ENCODE measurements around the gene CYTH1. TPM values are rescaled to one million over a fixed set of nuclear protein-coding genes. Genes with fewer than 3 reads are reported as not detected.

CYTH1 gene
- total and polyA plus RNA-seq, 10 of the 15 experiments (the other 5 are each of a cell fraction or from before 2014, with no cell fraction given), result 6.6 to 188 (median 145) TPM

DNA sequence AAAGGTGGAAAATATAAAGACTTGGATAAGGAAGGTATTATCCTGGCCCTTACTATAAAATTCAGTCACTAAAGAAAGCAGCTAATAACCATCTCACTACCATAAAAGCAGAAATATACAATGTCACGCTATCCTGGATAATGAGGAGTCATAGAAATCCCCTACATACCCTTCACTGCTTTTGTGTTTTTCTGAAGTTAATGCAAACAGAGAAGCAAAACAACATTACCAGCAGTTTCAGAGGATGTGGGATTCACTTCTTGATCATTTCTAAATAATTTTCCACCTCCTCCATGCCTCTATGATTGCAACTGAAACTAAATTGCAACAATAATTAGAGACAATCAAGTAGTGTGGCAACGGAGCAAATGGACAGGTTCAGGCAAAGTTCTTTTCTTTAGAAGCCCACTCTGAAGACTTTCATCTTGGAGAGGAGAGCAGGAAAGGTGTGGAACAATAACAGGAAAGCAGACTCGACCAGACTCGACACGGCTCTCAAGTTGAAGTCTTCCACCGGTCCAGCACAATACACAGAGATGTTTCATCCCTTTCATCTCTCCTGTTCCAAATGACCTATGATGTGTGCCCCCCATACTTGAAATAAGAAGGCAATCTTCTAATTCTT lies 10.2 kb downstream of the CYTH1 start (continued):
- TF ChIP-seq, protein P1, sequence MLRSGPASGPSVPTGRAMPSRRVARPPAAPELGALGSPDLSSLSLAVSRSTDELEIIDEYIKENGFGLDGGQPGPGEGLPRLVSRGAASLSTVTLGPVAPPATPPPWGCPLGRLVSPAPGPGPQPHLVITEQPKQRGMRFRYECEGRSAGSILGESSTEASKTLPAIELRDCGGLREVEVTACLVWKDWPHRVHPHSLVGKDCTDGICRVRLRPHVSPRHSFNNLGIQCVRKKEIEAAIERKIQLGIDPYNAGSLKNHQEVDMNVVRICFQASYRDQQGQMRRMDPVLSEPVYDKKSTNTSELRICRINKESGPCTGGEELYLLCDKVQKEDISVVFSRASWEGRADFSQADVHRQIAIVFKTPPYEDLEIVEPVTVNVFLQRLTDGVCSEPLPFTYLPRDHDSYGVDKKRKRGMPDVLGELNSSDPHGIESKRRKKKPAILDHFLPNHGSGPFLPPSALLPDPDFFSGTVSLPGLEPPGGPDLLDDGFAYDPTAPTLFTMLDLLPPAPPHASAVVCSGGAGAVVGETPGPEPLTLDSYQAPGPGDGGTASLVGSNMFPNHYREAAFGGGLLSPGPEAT (IDR thresholded peaks at IDR 0.05; ENCODE audit: low read depth), result peak; percentile 97
- TF ChIP-seq RCOR1 (conservative IDR thresholded peaks at IDR 0.05; ENCODE audit: low read depth, low read length) (no peak), BMI1 (IDR thresholded peaks at IDR 0.05; ENCODE audit: borderline replicate concordance) (peak; percentile 75; the same call in 1 of the 2 replicates), ZNF217 (IDR thresholded peaks at IDR 0.05) (no peak), ETV6 (conservative IDR thresholded peaks at IDR 0.05 in 1 of 2, IDR thresholded peaks at IDR 0.05 in 1 of 2; ENCODE audit: borderline replicate concordance in 1 of 2, low read depth in 1 of 2) (0 out of 4 replicates have a peak, but pooled peaks of 1 of the 2 experiments have one; percentile 61), NBN (IDR thresholded peaks at IDR 0.05) (peak; percentile 56), IKZF1 (conservative IDR thresholded peaks at IDR 0.05) (peak; percentile 88), DPF2 (IDR thresholded peaks at IDR 0.05) (peak; percentile 90), MTA2 (IDR thresholded peaks at IDR 0.05; ENCODE audit: low read depth) (peak; percentile 99), SPI1 (IDR thresholded peaks at IDR 0.05; ENCODE audit: borderline replicate concordance, insufficient read depth, low read depth, low read length) (peak; percentile 76), ZNF24 (IDR thresholded peaks at IDR 0.05) (no peak), EP300 (IDR thresholded peaks at IDR 0.05; ENCODE audit: borderline replicate concordance in 1 of 2, control insufficient read depth in 1 of 2, low read depth in 2 of 2, low read length in 2 of 2) (peak; percentile 83 to 91), BHLHE40 (IDR thresholded peaks at IDR 0.05; ENCODE audit: borderline replicate concordance in 1 of 2, low read depth in 2 of 2, low read length in 1 of 2) (0 out of 4 replicates have a peak, but pooled peaks of 1 of the 2 experiments have one; percentile 23), RFX5 (IDR thresholded peaks at IDR 0.05; ENCODE audit: low read depth, low read length) (no peak), NR2F1 (conservative IDR thresholded peaks at IDR 0.05) (no peak), HDGF (IDR thresholded peaks at IDR 0.05) (no peak), CREM (IDR thresholded peaks at IDR 0.05; ENCODE audit: low read depth) (peak; percentile 78), SRF (IDR thresholded peaks at IDR 0.05; ENCODE audit: low read depth in 2 of 2, low read length in 2 of 2) (peak in 1 of 2 experiments; percentile 54; a peak in 1 of 4 replicates), FOXM1 (IDR thresholded peaks at IDR 0.05; ENCODE audit: low read depth, low read length) (peak; percentile 98), POLR2AphosphoS5 (IDR thresholded peaks at IDR 0.05; ENCODE audit: low read length) (peak; percentile 65)
- TF ChIP-seq, protein P2, sequence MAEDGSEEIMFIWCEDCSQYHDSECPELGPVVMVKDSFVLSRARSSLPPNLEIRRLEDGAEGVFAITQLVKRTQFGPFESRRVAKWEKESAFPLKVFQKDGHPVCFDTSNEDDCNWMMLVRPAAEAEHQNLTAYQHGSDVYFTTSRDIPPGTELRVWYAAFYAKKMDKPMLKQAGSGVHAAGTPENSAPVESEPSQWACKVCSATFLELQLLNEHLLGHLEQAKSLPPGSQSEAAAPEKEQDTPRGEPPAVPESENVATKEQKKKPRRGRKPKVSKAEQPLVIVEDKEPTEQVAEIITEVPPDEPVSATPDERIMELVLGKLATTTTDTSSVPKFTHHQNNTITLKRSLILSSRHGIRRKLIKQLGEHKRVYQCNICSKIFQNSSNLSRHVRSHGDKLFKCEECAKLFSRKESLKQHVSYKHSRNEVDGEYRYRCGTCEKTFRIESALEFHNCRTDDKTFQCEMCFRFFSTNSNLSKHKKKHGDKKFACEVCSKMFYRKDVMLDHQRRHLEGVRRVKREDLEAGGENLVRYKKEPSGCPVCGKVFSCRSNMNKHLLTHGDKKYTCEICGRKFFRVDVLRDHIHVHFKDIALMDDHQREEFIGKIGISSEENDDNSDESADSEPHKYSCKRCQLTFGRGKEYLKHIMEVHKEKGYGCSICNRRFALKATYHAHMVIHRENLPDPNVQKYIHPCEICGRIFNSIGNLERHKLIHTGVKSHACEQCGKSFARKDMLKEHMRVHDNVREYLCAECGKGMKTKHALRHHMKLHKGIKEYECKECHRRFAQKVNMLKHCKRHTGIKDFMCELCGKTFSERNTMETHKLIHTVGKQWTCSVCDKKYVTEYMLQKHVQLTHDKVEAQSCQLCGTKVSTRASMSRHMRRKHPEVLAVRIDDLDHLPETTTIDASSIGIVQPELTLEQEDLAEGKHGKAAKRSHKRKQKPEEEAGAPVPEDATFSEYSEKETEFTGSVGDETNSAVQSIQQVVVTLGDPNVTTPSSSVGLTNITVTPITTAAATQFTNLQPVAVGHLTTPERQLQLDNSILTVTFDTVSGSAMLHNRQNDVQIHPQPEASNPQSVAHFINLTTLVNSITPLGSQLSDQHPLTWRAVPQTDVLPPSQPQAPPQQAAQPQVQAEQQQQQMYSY (CRISPR knock-in tag; IDR thresholded peaks at IDR 0.05), result no peak
- TF ChIP-seq, protein P3, sequence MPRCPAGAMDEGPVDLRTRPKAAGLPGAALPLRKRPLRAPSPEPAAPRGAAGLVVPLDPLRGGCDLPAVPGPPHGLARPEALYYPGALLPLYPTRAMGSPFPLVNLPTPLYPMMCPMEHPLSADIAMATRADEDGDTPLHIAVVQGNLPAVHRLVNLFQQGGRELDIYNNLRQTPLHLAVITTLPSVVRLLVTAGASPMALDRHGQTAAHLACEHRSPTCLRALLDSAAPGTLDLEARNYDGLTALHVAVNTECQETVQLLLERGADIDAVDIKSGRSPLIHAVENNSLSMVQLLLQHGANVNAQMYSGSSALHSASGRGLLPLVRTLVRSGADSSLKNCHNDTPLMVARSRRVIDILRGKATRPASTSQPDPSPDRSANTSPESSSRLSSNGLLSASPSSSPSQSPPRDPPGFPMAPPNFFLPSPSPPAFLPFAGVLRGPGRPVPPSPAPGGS (IDR thresholded peaks at IDR 0.05; ENCODE audit: borderline replicate concordance, insufficient read depth, low read depth, low read length, poor library complexity, severe bottlenecking), result no peak
- TF ChIP-seq, protein P4, sequence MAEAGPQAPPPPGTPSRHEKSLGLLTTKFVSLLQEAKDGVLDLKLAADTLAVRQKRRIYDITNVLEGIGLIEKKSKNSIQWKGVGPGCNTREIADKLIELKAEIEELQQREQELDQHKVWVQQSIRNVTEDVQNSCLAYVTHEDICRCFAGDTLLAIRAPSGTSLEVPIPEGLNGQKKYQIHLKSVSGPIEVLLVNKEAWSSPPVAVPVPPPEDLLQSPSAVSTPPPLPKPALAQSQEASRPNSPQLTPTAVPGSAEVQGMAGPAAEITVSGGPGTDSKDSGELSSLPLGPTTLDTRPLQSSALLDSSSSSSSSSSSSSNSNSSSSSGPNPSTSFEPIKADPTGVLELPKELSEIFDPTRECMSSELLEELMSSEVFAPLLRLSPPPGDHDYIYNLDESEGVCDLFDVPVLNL (IDR thresholded peaks at IDR 0.05; ENCODE audit: low read depth, low read length), result no peak

Data from GM12878 (cell line).